Mammary epithelial cell (primary cell): ENCODE measurements around the gene CROCC2.

Experiments used
- CTCF ChIP-seq, 2 donors: IDR thresholded peaks in 1 of 2; conservative IDR thresholded peaks in 1 of 2; 2 replicates each; pipeline ENCODE4 v1.5.1; 2011 to 2012; ENCODE audit warnings: inconsistent platforms in 2 of 2, low read length in 2 of 2, mild to moderate bottlenecking in 2 of 2, control low read depth in 1 of 2, low read depth in 1 of 2; ENCODE audit not compliant: insufficient read depth in 1 of 2; ENCODE audit errors: extremely low read depth in 1 of 2
- EZH2 ChIP-seq: IDR thresholded peaks from 2 replicates; pipeline ENCODE4 v1.6.1; 2012; ENCODE audit warnings: low read length, inconsistent platforms, borderline replicate concordance

DNA sequence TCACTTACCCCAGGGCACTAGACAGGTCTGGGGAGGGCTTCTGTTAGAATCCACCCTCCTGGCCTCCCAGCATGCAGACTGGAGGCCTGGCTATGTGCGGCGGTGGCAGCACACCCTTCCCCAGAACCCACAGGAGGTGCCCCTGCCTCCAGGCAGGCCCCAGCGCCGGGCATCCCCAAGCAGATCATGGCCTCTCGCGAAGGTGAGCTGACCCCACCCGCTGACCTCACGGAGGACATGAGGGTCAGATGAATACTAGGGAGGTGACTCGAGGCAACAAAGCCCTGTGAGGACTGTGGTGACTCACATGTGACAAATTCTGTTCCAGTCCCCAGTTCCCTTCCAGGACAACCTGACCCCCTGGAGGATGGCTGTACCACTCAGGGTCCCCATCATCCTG lies 12.1 kb upstream of the CROCC2 start:
- TF ChIP-seq CTCF (conservative IDR thresholded peaks at IDR 0.05 in 1 of 2, IDR thresholded peaks at IDR 0.05 in 1 of 2; ENCODE audit: extremely low read depth in 1 of 2, insufficient read depth in 1 of 2, low read depth in 1 of 2, low read length in 2 of 2) (no peak), EZH2 (no peak)
